ENCODE measurements around the gene SNX15.
A peak's percentile ranks its signal among the peaks of the same experiment; 100 is the strongest.

Gene SNX15

GRCh38 chr11:65058419-65059054 is 31.3 kb downstream of the SNX15 start, which contains the start of gene NAALADL1:
NAALADL1 (minus strand) TSS chr11:65058553; CDS start chr11:65058521, 32 bp downstream.
- DNase-seq: no peak

GRCh38 chr11:65059523-65059922 is 32.3 kb downstream of the SNX15 start:
- no peak for DNase-seq

- peak; percentile 28 for DNase-seq
Observed at GRCh38 chr11:65059959-65060824, 33.0 kb downstream of the SNX15 start.

- peak; percentile 58 for DNase-seq
Observed at GRCh38 chr11:65060913-65061408, 33.7 kb downstream of the SNX15 start.

- DNase-seq: no peak
Observed at GRCh38 chr11:65063532-65063931, 36.3 kb downstream of the SNX15 start.

- DNase-seq: no peak
Observed at GRCh38 chr11:65064847-65065240, 37.6 kb downstream of the SNX15 start.

GRCh38 chr11:65065851-65066250 is 38.6 kb downstream of the SNX15 start:
- no peak for DNase-seq

GRCh38 chr11:65066315-65066714 is 39.1 kb downstream of the SNX15 start:
- no peak for DNase-seq

GRCh38 chr11:65066805-65067291 is 39.6 kb downstream of the SNX15 start:
- DNase-seq: no peak

GRCh38 chr11:65067446-65067845 is 40.2 kb downstream of the SNX15 start:
- no peak for DNase-seq

- DNase-seq: no peak
Observed at GRCh38 chr11:65069217-65069616, 42.0 kb downstream of the SNX15 start.

GRCh38 chr11:65071907-65072630 is 44.8 kb downstream of the SNX15 start:
- no peak for DNase-seq

GRCh38 chr11:65072631-65072966 is 45.4 kb downstream of the SNX15 start:
- no peak for DNase-seq

GRCh38 chr11:65077451-65077850 is 50.2 kb downstream of the SNX15 start:
- DNase-seq: no peak

GRCh38 chr11:65078151-65078550 is 50.9 kb downstream of the SNX15 start:
- peak; percentile 60 for DNase-seq

- DNase-seq: no peak
Observed at GRCh38 chr11:65078786-65079342, 51.6 kb downstream of the SNX15 start.

- peak; percentile 15 for DNase-seq
Observed at GRCh38 chr11:65083134-65083833, 56.0 kb downstream of the SNX15 start.

GRCh38 chr11:65083834-65084597 is 56.8 kb downstream of the SNX15 start, which contains the start of the genes CDCA5 and ZFPL1:
CDCA5 (minus strand) TSS chr11:65084040; CDS start chr11:65083978, 62 bp downstream.
ZFPL1 (plus strand) TSS chr11:65084222; CDS start chr11:65084699, 477 bp downstream.
- peak; percentile 94 for DNase-seq

GRCh38 chr11:65084598-65085375 is 57.5 kb downstream of the SNX15 start:
- DNase-seq: no peak

- DNase-seq: no peak
Observed at GRCh38 chr11:65085446-65085845, 58.2 kb downstream of the SNX15 start.
